HG02571 (cell line): ENCODE measurements around the gene RNF113A.
A peak's percentile ranks its signal among the peaks of the same experiment; 100 is the strongest.
"Not testable (repeated sequence)": the region's sequence is repeated elsewhere in the genome, so short reads cannot be mapped to it uniquely, and the experiment has no call there.

Source experiments
- ATAC-seq: cut with Tn5 transposase; IDR thresholded peaks from one replicate; pipeline ENCODE4 v1.9.1; 2021; ENCODE audit warnings: mild to moderate bottlenecking, moderate library complexity; ENCODE audit not compliant: unreplicated experiment

The RNF113A gene

DNA sequence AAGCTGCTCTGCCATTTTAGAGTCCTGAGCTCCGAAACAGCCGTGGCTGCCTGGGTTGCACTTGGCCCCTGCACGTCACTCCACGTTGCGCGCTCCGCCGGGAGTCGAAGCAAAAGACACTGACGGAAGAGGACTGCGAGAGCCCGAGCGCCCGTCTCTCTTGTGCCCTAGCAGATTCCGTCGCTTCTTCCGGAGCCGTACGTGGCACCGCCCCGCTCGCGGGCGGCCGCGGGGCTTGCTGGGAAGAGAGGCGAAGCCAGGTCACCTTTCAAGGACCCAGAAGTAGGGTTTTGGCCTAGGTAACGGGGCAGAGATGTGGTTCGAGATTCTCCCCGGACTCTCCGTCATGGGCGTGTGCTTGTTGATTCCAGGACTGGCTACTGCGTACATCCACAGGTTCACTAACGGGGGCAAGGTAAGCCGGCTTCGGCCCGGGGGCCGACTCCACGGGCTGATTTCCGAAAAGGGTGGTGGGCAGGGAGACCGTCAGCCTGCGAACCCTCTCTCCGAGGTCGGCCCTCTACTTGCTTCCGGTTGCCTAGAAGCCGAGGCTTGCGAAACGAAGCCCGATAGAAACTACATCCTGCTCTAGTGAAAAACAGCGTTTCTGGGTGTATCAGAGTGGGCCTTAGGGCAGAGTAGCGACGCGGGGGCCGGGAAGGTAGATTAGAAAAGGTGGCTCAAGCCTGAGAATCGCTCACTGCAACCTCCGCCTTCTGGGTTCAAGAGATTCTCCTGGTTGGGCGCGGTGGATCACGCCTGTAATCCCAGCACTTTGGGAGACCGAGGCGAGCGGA lies at the start of gene RNF113A, which contains the start of gene NDUFA1:
Gene RNF113A (minus strand): TSS at position 135 of the 797 bp plus-strand sequence. CDS start 120 bp downstream, at position 15.
Gene NDUFA1 (plus strand): TSS at position 234 of the 797 bp plus-strand sequence. CDS start 80 bp downstream, at position 314.
- peak; percentile 90 for ATAC-seq

DNA sequence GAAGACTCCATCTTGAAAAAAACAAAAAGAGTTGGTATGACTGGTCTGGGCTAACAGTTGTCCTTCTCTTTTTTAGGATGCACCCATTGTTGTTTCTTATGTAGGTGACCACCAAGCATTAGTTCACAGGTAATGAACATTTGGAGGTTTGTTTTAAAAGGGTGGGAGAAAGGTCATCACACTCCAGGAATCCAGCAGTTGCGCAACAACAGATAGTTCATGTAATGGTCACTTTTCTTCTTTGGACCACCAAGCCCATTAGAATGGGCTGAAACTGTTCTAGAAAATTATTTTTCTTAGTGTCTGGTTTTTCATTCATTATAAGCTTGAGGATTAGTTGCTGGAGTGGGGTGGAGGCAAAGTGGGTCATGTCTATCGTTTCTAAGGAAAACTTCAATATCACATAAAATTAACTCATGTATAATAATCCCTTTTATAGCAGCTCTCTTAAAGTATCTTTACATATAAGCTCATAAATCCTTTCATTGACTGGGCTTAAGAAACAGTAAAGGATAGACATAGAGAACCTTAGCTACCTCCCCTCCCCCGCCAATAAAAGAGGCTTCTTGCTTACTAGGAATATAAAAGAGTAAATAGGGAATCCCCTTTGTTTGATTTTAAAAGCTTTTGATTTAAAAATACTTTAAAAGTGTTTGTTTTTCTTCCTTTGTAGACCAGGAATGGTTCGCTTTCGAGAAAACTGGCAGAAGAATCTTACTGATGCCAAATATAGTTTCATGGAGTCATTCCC lies 48.5 kb upstream of the RNF113A start:
- ATAC-seq: no peak

GRCh38 chrX:119917877-119918276 lies 46.3 kb upstream of the RNF113A start:
- ATAC-seq: no peak

GRCh38 chrX:119916310-119916709 lies 44.8 kb upstream of the RNF113A start:
- no peak for ATAC-seq

GRCh38 chrX:119900976-119901375 lies 29.4 kb upstream of the RNF113A start:
- no peak for ATAC-seq

DNA sequence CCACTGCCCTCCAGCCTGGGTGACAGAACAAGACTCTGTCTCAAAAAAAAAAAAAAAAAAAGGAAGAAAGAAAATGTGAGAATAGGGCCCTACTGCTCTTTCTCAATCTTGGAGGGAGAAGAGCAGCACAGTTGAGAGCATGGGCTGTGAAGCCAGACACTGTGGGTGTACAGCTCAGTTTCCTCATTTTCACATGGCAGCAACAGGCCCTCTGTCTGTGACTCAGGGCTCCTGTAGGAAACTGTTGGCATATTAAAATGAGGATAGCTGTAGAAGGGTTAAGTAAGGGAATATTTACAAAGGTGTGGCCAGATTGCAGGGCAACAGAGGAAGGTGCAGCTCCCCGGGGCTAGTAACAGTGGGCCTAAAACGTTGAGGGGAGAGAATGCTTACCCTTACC lies 27.6 kb upstream of the RNF113A start:
- no peak for ATAC-seq

DNA sequence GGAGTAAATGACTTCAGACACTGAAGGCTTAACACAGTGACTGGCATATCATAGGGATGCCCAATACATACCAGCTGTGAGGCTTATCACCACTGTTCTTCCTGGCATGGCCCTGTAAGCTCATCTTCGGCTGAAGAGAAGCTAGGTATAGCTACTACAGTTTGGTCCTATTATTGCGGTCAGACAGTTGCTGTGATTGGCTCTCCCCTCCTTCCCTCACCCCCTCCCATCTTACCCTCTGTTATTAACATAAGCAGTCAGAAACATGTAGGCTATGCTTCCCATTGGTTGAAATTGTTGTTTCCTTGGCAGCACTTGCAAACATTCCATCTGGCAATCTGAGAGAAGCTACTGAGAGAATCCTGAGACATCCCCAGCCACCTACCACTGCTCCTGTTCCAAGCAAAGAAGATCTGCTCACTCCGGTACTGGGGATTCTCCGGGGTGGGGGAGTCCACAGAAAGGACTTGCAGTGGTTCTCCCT lies 24.4 kb upstream of the RNF113A start, which contains the start of gene AKAP14:
Gene AKAP14 (plus strand): TSS at position 51 of the 484 bp plus-strand sequence. CDS start 7,331 bp downstream, outside the sequence.
- no peak for ATAC-seq

DNA sequence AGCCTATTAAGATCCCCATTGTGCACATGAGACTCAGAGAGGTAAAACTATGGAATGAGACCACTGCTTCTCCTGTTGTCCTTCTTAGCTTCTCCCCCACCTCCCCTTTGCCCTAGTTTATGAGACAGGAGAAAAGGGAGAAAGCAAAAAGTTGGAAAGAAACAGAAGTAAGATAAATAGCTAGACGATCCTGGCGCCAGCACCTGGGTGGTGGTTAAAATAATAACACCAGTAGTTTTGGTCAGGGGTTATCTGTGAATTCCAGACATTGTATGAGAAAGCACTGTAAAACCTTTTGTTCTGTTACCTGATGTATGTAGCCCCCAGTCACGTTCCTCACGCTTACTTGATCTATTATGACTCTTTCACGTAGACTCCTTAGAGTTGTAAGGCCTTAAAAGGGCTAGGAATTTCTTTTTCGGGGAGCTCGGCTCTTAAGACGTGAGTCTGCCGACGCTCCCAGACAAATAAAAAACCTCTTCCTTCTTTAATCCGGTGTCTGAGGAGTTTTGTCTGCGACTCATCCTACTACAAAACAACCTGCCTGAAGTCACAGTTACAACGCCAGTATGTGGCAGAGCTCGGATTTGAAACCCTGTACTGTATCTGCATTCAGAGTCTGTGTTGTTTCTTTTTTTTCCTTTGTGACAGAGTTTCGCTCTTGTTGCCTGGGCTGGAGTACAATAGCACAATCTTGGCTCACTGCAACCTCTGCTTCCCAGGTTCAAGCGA lies 20.6 kb upstream of the RNF113A start:
- not testable (repeated sequence) for ATAC-seq

GRCh38 chrX:119890626-119891025 lies 19.1 kb upstream of the RNF113A start:
- not testable (repeated sequence) for ATAC-seq

DNA sequence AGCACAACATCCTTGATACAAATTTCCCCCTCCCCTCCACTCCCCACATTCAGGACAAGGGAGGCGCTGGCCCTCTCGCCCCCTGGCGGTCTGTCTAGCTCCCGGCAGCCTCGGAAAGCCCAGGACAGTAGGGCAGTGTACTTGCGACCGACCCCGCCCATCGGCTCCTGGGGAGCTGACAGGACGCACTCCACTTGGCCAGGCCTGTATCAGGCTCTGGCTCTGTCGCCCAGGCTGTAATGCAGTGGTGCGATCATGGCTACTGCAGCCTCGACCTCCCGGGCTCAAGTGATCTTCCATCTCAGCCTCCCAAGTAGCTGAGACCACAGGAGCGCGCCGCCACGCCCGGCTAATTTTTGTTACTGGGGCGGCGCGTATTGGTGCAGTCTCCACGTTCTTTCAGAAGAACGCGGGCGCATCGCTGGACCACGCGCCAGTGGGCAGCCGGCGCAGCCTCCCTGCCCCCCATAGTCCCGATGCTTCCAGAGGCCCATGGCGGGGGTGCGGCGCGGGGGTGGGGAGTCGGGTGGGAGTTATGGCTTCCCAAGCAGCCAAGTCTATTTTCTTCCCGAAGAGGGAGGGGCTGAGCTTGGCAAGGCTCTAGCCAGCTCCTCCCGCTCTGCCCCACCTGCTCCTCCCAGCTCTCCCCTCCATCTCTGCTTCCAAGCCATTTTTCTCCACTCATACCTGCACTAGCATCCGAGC lies 16.3 kb upstream of the RNF113A start:
- no peak for ATAC-seq

- no peak for ATAC-seq
These were observed 14.3 kb upstream of the RNF113A start for GRCh38 chrX:119885554-119886428.

DNA sequence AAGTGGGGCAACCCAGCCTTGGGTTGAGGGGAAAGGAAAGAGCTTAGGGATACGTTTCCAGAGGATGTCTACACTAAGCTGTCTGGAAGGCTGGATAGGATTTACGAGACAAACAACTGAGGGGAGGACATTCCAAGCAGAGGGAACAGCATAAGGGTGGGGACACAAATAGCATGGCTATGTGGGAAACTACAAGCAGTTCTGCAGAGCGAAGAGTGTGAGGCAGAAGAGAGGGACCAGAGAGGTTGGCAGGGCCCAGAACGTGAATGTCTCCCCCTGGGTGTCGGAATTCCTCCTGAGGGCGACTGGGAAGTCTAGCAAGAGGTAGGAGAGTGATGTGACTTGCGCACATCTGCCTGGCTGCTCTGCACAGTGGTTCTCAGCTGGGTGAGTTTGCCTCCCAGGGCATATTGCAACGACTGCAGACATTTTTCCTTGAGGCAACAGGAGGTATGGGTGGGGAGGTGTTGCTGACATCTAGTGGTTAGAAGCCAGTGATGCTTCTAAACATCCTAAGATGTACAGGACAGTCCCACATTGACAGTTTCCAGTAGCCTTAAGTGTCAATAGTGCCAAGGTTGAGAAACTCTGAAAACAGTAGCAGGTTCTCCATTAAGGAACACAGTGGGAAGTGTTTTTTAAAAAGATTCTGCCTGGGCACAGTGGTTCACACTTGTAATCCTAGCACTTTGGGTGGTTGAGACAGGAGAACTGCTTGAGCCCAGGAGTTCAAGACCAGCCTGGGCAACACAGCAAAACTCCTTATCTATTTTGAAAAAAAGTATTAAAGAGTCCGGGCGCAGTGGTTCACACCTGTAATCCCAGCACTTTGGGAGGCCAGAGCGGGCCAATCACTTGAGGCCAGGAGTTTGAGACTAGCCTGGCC lies 9.3 kb upstream of the RNF113A start:
- peak; percentile 77 for ATAC-seq

DNA sequence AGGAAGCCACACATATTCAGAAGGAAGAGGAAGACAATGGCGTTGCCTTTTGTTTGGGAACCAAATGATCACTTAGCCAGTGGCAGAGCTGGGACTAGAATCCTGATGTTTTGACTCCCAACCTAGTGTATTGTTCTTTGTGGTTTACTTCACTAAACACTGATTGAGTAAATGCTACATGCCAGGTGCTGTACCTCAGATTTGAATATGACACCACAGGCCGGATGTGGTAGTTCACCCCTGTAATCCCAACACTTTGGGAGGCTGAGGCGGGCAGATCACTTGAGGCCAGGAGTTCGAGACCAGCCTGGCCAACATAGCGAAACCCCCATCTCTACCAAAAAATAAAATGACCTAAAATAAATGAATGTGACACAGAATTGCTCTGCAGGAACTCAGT lies 8.5 kb upstream of the RNF113A start:
- no peak for ATAC-seq

GRCh38 chrX:119878740-119879139 lies 7.2 kb upstream of the RNF113A start:
- ATAC-seq: no peak

GRCh38 chrX:119871245-119871598 lies 311 bp downstream of the RNF113A start:
- peak; percentile 16 for ATAC-seq

DNA sequence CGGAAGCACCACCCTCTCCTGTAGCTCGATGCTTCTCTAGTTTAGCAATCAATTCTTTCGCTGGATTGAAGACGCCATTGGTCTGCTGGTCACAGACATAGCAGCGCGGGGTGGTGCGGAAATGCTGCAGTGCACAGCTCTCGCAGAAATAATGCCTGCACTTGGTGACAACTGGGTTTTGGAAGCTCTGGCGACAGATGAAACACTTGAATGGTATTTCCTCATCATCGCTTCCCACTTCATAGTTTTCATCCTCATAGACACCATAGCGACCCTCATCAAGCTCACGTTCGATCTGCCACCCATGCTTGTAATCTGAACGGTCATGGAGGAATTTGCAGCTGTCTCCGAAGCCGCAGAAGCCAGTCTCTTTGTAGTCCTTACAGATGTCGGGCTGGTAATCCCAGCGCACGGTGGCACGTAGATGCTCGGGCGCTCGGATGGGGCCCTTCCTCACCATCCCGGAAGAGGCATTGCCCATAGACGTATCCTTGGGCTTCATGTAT lies 854 bp downstream of the RNF113A start:
- peak; percentile 9 for ATAC-seq

DNA sequence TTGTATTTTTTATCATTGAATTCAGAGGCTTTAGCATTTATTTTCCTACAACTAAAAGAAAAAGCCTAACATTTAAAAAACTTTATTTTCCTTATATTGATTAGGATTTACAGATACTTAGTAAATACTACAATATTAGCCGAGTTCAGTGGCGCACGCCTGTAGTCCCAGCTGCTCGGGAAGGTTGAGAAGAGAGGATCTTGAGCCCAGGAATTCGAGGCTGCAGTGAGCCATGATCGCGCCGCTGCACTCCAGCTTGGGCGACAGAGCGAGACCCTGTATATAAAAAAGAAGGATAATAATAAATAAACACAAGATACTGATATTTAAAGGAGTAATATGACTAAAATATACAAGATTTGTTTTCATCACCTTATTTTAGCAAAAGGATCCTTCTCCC lies 18.1 kb downstream of the RNF113A start:
- no peak for ATAC-seq
